Urinary bladder (tissue), 4 donors: ENCODE measurements around the gene PID1. TPM values are rescaled to one million over a fixed set of nuclear protein-coding genes. Genes with fewer than 3 reads are reported as not detected.

ENCODE experiments used
- DNase-seq: peaks from one replicate; pipeline ENCODE4 v3.0.0-alpha.2; 2015; ENCODE audit errors: extremely low spot score
- H3K27ac ChIP-seq: one replicate; pipeline ENCODE4 v1.5.1; 2013; ENCODE audit warnings: low read depth, mild to moderate bottlenecking, moderate library complexity
- H3K36me3 ChIP-seq: one replicate; pipeline ENCODE4 v1.6.1; 2013; ENCODE audit warnings: mild to moderate bottlenecking, moderate library complexity; ENCODE audit not compliant: insufficient read depth
- H3K4me1 ChIP-seq: one replicate; pipeline ENCODE4 v1.6.1; 2013; ENCODE audit warnings: mild to moderate bottlenecking, moderate library complexity; ENCODE audit not compliant: insufficient read depth
- H3K4me3 ChIP-seq: one replicate; pipeline ENCODE4 v1.5.1; 2013; ENCODE audit warnings: low read depth, low read length
- WGBS: extraction: QIAGEN DNeasy Blood & Tissue Kit; methylation state at CpG from one replicate; pipeline ENCODE4 v1.1.7; 2013; 5-methylcytosine and 5-hydroxymethylcytosine counted together
- polyA plus RNA-seq: library from polyadenylated mRNA; stranded (reverse); fragments of 200-250 nt; gene quantifications from one replicate; pipeline ENCODE4 v1.2.3, GENCODE V29; 2013
- total RNA-seq: library from RNA; depleted of rRNA; stranded (reverse); fragments of >200 nt; gene quantifications from one replicate; pipeline ENCODE4 v1.2.3, GENCODE V29; 2014
- donor health status: healthy with polysubstance abuse.
- donor health status: healthy.

The PID1 gene
- total and polyA plus RNA-seq, 2 donors: 63.9 to 85.8 TPM

DNA sequence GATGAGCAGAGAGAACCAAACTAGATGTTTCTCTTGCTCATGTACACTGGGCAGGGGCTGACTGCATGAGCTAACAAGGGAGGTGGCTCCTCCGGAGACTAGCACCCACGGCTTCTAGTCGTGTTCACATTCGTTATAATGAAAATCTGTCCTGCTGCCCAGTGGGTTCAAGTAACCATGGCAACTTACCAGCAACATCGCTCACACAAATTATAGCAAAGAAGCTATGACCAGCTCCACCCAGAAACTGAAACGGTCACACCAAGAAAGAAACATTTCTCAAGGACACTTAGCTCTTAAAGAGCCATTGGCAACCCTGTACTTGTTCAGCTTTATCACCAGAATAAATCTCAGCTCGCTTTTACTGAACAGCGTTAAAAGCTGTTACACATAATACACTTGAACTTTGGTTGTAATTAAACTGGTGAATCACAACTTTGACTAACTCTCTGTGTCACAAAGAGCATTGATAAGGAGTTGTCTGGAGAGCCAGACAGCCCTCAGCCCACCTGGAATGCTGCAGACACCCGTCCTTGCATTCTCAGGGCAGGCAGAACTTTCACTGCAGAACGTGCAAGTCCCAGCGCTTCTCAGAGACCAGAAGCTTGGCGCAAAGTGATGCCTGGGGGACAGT lies 141.2 kb downstream of the PID1 start:
- WGBS: 35% methylated on average over 12 of the region's 12 CpGs
- Histone ChIP-seq H3K4me3 (no peak overlapping the region), H3K4me1 (no peaks in the 10 kb centered on the region), H3K36me3 (no peaks in the 10 kb centered on the region), H3K27ac (peak overlapping the region; percentile 39)
- no peak for DNase-seq

DNA sequence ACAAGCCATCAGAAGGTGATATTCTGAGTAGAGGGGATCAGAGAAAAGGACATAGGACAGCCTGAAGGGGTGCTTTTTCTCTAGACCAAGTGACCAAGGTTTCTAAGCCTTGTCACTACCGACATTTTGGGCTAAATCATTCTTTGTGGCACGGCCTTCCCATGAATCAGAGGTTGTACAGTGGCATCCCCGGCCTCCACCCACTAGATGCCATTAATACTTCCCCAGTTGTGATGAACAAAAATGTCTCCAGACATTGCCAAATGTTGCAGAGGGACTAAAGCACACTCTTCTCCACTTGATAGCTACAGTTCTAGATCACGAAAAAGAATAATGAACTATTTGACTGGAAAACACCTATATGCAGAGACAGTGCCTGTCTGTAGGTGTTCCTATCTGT lies 143.6 kb downstream of the PID1 start:
- no peak for DNase-seq
- Histone ChIP-seq H3K27ac (no peak overlapping the region), H3K4me3 (no peak overlapping the region), H3K36me3 (no peaks in the 10 kb centered on the region), H3K4me1 (no peaks in the 10 kb centered on the region)
- WGBS: 92% methylated on average over 4 of the region's 4 CpGs

DNA sequence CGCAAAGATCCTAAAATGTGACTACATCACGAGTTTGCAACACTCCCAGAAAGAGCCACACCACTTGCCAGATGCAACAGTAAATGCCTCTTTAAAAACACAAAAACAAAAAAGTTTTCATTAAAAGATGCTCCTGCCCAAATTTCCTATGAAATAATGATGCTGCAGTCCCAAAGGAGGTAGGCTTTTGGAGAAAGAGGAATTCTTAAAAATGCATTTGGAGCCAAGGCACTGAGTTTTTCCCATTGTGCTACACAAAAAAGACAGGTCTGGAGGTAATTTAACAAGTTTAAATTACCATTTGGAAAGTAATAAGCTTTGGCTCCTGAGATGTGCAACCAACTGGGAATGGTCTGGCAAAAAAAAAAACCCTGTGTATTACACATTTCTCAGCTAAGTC lies 145.0 kb downstream of the PID1 start:
- Histone ChIP-seq H3K4me1 (no peaks in the 10 kb centered on the region), H3K4me3 (no peak overlapping the region), H3K36me3 (no peaks in the 10 kb centered on the region), H3K27ac (no peak overlapping the region)
- 79% methylated on average over 2 of the region's 2 CpGs for WGBS
- DNase-seq: no peak

DNA sequence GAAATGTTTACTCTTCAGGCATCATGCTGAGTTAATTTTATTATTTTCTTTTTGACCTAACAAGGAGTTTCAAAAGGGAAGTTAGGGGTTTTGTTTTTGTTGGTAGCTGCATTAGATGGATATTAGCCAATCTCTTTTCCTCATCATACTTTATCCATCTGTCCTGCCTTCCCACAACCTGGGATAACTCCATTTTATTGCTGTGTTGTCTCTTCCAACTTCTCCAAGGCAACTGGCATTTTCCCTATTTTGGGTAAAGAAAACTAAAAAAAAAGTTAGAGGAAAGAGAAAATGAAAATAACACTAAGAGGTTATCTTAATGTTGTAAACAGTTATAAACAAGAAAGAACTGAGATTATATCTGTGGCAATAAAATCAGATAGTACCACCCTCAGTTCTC lies 147.0 kb downstream of the PID1 start:
- H3K4me3 ChIP-seq: no peak overlapping the region
- H3K4me1 ChIP-seq: no peaks in the 10 kb centered on the region
- H3K27ac ChIP-seq: no peak overlapping the region
- no peak for DNase-seq
- no peaks in the 10 kb centered on the region for H3K36me3 ChIP-seq

DNA sequence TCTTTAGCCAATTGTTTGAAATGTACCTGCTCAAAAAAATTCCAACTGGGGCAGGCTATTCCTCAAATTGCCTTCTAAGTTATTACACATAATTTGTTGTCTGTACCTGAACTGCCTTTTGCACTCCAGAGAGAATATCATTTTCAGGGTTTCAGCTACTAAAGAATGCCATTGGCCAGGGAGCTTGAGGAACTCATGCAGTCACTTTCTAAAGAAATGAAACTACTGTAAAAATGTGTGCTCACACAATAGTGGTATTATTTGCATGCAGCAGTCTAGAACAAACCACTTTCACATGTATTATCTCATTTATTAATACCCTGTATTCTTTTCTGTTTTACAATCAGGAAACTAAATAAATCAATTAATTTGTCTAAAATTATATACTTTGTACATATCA lies 152.2 kb downstream of the PID1 start:
- H3K27ac ChIP-seq: no peak overlapping the region
- H3K36me3 ChIP-seq: no peaks in the 10 kb centered on the region

DNA sequence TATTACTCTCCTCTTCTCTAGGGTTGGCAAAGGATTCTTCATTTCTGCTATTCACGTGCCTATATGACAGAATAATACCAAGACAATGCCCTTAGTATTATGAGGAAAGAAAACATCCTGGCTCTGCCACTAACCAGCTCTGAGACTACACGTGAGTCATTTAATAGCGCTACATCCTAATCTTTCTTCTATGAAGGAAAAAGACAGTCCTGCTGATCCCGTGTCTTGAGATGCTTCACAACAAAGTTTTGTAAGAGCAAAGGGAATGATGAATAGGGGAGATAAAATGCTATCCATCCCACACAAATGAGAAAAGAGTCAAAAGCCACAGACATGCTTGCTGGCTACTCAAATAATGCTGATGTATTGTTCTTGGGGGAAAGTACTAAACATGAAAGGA lies 152.8 kb downstream of the PID1 start:
- no peak overlapping the region for H3K4me3 ChIP-seq
- no peaks in the 10 kb centered on the region for H3K4me1 ChIP-seq
- no peak for DNase-seq
- WGBS: 77% methylated on average over 4 of the region's 4 CpGs
- no peaks in the 10 kb centered on the region for H3K36me3 ChIP-seq
- H3K27ac ChIP-seq: no peak overlapping the region

More for the DNA sequence above, 152.2 kb downstream of the PID1 start:
- Histone ChIP-seq H3K4me1 (no peaks in the 10 kb centered on the region), H3K4me3 (no peak overlapping the region)
- no peak for DNase-seq

DNA sequence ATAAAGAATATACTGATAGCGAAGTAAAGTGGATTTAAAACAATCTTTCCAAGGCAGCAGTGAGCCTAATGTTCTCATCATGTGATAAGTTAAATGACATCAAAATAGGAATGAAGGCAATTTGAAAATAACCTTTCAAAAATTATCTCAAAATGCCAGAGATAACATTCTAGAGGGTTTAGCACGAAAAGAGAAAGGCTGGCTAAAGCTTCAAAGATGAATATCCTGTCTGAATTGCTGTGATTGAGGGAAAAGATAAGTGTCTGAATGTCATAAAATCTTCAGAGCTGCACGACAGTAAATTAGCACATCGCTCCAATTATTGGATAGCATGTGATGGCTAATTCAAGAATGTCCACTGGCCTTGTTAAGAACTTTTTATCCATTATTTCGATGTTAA lies 159.3 kb downstream of the PID1 start:
- DNase-seq: no peak
- Histone ChIP-seq H3K36me3 (no peaks in the 10 kb centered on the region), H3K4me3 (no peak overlapping the region), H3K4me1 (no peaks in the 10 kb centered on the region), H3K27ac (no peak overlapping the region)
- WGBS: 68% methylated on average over 5 of the region's 5 CpGs

DNA sequence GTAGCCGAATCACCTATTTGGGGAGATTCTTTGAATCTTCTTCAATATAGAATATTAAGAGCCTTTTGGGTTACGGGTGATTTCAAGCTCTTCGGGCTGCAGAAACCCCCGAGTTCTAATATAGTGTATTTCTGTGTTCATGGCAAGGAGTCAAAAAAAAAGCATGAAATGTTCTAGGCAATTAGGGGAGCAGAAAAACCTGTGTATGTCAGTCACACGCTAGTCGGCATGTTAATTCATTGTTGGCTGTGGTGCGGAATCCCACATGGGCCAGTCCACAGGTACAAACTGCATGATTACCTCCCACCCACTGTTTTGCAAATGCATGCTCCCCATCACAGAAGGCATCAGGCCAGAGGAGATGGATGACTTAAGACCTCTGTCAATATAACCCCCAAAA lies 161.9 kb downstream of the PID1 start:
- no peak for DNase-seq
- Histone ChIP-seq H3K4me3 (no peak overlapping the region), H3K27ac (no peak overlapping the region), H3K4me1 (no peaks in the 10 kb centered on the region), H3K36me3 (no peaks in the 10 kb centered on the region)
- 96% methylated on average over 7 of the region's 7 CpGs for WGBS

DNA sequence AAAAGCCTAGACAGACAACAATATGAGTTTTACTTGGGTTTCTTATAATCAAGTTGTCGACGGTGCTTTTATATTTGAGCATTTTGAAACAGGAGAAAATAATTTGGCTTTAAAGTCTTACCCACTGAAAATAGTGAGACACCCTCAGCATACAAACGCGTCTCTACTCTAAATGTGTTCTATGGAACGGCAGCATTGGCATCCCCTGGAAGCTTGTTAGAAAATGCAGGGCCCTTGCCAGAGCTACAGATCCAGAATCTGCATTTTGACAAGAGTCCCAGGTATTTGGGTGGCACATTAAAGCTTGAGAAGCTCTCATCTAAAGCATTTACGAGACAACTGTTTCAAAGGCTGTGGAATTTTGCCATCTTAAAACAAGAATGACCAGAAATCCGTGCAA lies 163.5 kb downstream of the PID1 start:
- no peaks in the 10 kb centered on the region for H3K4me1 ChIP-seq
- H3K36me3 ChIP-seq: no peaks in the 10 kb centered on the region
- no peak for DNase-seq
- H3K4me3 ChIP-seq: no peak overlapping the region
- WGBS: 77% methylated on average over 7 of the region's 7 CpGs
- no peak overlapping the region for H3K27ac ChIP-seq

DNA sequence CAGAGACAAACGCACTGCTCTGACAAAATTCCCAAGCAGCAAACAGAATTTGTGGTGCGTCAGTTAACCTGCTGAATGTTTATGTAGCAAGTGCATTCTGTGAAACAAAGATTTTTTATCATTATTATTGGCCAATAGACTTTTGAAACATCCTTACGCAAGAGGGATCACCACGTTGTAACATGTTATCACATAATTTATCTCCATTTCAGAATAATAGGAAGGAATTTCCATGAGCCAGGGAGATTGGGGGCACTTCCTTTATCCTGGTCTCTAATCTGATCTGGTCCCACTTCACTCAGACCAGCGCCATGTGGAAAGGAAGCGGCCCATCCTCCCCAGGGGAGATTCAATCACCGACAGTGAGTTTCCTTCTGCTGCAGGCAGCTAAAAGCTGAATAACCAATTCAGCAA lies 166.1 kb downstream of the PID1 start:
- WGBS: 60% methylated on average over 7 of the region's 7 CpGs
- Histone ChIP-seq H3K4me3 (no peak overlapping the region), H3K27ac (no peak overlapping the region), H3K4me1 (no peaks in the 10 kb centered on the region), H3K36me3 (no peaks in the 10 kb centered on the region)
- DNase-seq: no peak

DNA sequence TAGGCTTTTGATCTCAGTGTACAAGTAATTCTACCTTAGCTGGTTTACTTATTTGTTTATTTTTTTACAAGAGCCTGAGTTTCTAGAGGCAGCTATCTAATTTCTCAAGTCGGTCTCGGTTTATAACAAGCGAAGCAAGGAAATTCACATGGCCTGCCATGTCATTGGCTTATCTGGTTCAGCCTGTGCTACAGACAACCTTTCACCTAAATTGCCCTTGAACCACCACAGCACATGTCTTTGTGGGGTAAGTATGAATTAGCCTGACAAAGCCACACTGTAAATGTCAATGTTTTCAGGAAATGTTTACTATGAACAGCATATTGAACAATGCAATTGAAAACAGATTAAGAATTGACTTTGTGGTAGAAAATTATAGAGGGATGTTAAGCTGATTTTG lies 167.1 kb downstream of the PID1 start:
- H3K27ac ChIP-seq: no peak overlapping the region

DNA sequence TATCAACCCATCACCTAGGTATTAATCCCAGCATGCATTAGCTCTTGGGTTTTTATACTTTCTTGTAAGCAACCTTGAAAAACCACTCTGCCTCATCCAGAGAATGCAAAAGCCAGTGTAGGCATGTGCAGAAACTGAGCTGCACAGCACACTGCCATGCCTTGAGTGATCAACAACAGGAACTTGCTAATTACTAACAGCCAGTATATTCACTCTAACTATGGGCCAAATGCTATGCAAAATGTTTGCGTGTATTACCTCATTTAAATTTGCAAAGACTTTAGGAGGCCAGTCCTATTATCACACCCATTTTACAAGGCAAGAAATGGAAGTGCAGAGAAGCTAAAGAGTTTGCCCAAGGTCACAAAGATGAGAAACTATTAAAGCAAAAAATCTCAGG lies 169.8 kb downstream of the PID1 start:
- Histone ChIP-seq H3K27ac (no peak overlapping the region), H3K36me3 (no peaks in the 10 kb centered on the region), H3K4me3 (no peak overlapping the region), H3K4me1 (no peaks in the 10 kb centered on the region)
- WGBS: 93% methylated on average over 1 of the region's 1 CpG
- no peak for DNase-seq

More for the DNA sequence above, 167.1 kb downstream of the PID1 start:
- Histone ChIP-seq H3K36me3 (no peaks in the 10 kb centered on the region), H3K4me3 (no peak overlapping the region), H3K4me1 (no peaks in the 10 kb centered on the region)
- 88% methylated on average over 3 of the region's 3 CpGs for WGBS
- no peak for DNase-seq

DNA sequence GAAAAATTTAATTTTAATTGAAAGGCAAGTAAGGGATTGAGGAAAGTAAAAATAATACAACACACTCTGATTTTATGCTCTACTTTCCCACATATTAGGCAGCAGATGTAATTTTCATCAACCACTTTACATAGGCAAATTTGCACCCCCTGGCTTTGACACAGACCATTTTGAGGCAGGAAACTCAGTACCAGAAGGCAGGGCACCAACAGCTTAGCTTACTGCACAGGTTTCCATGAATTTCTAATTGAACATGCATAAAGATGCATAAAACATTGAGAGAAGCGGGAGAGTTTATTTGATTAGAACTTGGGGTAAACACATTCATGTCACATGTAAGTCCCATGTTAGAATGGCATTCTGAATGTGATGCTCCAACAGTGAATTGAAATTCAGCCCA lies 171.9 kb downstream of the PID1 start:
- Histone ChIP-seq H3K4me3 (no peak overlapping the region), H3K36me3 (no peaks in the 10 kb centered on the region), H3K4me1 (no peaks in the 10 kb centered on the region), H3K27ac (no peak overlapping the region)
- 95% methylated on average over 1 of the region's 1 CpG for WGBS
- DNase-seq: no peak

DNA sequence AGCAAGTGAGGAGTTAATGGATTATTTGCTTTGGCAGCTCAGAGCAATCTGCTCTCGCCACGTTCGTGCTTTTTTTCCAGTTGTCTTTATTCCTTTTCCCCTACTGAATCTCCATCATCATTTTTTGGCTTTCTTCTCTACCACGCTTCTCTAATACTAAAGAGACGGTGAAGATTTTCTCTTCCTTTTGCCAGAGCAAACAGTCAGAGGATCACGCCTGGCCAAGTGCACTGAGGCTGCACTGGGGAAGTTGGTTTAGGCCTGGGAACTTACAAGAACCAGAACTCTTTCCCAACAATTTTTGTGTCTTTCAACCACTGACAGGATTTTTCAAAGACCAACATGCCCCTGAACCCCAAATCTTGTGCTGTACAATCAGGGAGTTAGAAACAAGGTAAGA lies 172.3 kb downstream of the PID1 start:
- no peak overlapping the region for H3K27ac ChIP-seq
- no peak overlapping the region for H3K4me3 ChIP-seq
- WGBS: 64% methylated on average over 6 of the region's 6 CpGs
- H3K4me1 ChIP-seq: no peaks in the 10 kb centered on the region
- DNase-seq: no peak
- H3K36me3 ChIP-seq: no peaks in the 10 kb centered on the region
